ENCODE data around the gene OR4F15. TPM values are rescaled to one million over a fixed set of nuclear protein-coding genes. Genes with fewer than 3 reads are reported as not detected.
A peak's percentile ranks its signal among the peaks of the same experiment; 100 is the strongest.
"Not testable (repeated sequence)": the region's sequence is repeated elsewhere in the genome, so short reads cannot be mapped to it uniquely, and the experiment has no call there.

Gene OR4F15
- total RNA-seq (2014; rRNA removed) (not detected in 2 replicates), Bru-seq, nascent RNA (percentile 8 among the genes with signal in this experiment), BruChase-seq, experiment 1, labeled RNA remaining after a 6-hour chase (not detected), BruChase-seq, experiment 2, labeled RNA remaining after a 2-hour chase (percentile 8 among the genes with signal in this experiment)
- long read RNA-seq: 0 reads

- Histone ChIP-seq H2AFZ (ENCODE audit: low read length) (no peak within 1 kb of the TSS), H3K9me2 (replicated peaks; ENCODE audit: low read length) (no peaks in the 10 kb centered on the region), H3K27me3 (ENCODE audit: low read length) (peaks cover 27% of the 10 kb centered on the region), H3K4me2 (ENCODE audit: low read length) (no peak within 1 kb of the TSS), H3K4me3 (ENCODE audit: low read length) (no peak within 1 kb of the TSS), H3K9ac (ENCODE audit: low read length) (no peak within 1 kb of the TSS), H3K9me3 (ENCODE audit: low read length) (no peaks in the 10 kb centered on the region), H3K36me3 (ENCODE audit: low read depth, low read length) (no peaks in the 10 kb centered on the region), H3K4me1 (ENCODE audit: insufficient read depth, low read length) (no peaks in the 10 kb centered on the region), H3K79me2 (ENCODE audit: low read length) (no peaks in the 10 kb centered on the region), H3F3A (ENCODE audit: low read length, unreplicated experiment) (no peaks in the 10 kb centered on the region), H3K27ac (ENCODE audit: low read length) (no peak within 1 kb of the TSS), H4K20me1 (ENCODE audit: low read length) (no peaks in the 10 kb centered on the region)
- TF ChIP-seq CTCF (conservative IDR thresholded peaks at IDR 0.05; ENCODE audit: low read depth, low read length) (no peak), EZH2phosphoT487 (IDR thresholded peaks at IDR 0.05; ENCODE audit: borderline replicate concordance, low read length) (no peak), EZH2 (IDR thresholded peaks at IDR 0.05; ENCODE audit: low read length, unreplicated experiment) (no peak)
- ATAC-seq (no peak), DNase-seq (no peak)
- ChIA-PET CTCF (no interaction called here), POLR2A (ENCODE audit: unreplicated experiment) (no interaction called here)
- intact Hi-C loops (cut with micrococcal nuclease): no loop called here
- no TSS peak for BruUV-seq (replicated peaks)
Measured at GRCh38 chr15:101811902-101812301, at the start of gene OR4F15. TSS of gene OR4F15 (plus strand) at chr15:101812202. CDS start at chr15:101818187, 5,985 bp downstream.

- POLR2A ChIA-PET (ENCODE audit: unreplicated experiment); H3K9me2 ChIP-seq (replicated peaks; ENCODE audit: low read length); H3K4me2 ChIP-seq (ENCODE audit: low read length); BruUV-seq (replicated peaks); H3K4me1 ChIP-seq (ENCODE audit: insufficient read depth, low read length); CTCF ChIA-PET; DNase-seq; ATAC-seq; H4K20me1 ChIP-seq (ENCODE audit: low read length); H3K27ac ChIP-seq (ENCODE audit: low read length); H3F3A ChIP-seq (ENCODE audit: low read length, unreplicated experiment); H3K9me3 ChIP-seq (ENCODE audit: low read length); intact Hi-C loops (cut with micrococcal nuclease); H3K79me2 ChIP-seq (ENCODE audit: low read length); H2AFZ ChIP-seq (ENCODE audit: low read length); H3K4me3 ChIP-seq (ENCODE audit: low read length); H3K27me3 ChIP-seq (ENCODE audit: low read length); H3K36me3 ChIP-seq (ENCODE audit: low read depth, low read length); H3K9ac ChIP-seq (ENCODE audit: low read length): not testable (repeated sequence)
Measured at GRCh38 chr15:101764669-101765339, 47.2 kb upstream of the OR4F15 start.

GRCh38 chr15:101765340-101765671 lies 46.7 kb upstream of the OR4F15 start:
- H3K9ac ChIP-seq (ENCODE audit: low read length); CTCF ChIA-PET; intact Hi-C loops (cut with micrococcal nuclease); ATAC-seq; H3K36me3 ChIP-seq (ENCODE audit: low read depth, low read length); H3K27me3 ChIP-seq (ENCODE audit: low read length); H3K27ac ChIP-seq (ENCODE audit: low read length); H3K4me3 ChIP-seq (ENCODE audit: low read length); H3K9me2 ChIP-seq (replicated peaks; ENCODE audit: low read length); H3K4me2 ChIP-seq (ENCODE audit: low read length); H4K20me1 ChIP-seq (ENCODE audit: low read length); BruUV-seq (replicated peaks); H3K4me1 ChIP-seq (ENCODE audit: insufficient read depth, low read length); H2AFZ ChIP-seq (ENCODE audit: low read length); H3F3A ChIP-seq (ENCODE audit: low read length, unreplicated experiment); POLR2A ChIA-PET (ENCODE audit: unreplicated experiment); H3K9me3 ChIP-seq (ENCODE audit: low read length); DNase-seq; H3K79me2 ChIP-seq (ENCODE audit: low read length): not testable (repeated sequence)

Measured in PC-3 (cell line).